HUES6 (cell line): ENCODE data around the gene SPART.

Experiments used
- H3K27ac ChIP-seq: 2 replicates; pipeline ENCODE4 v1.7.0; 2013; ENCODE audit warnings: low read depth, mild to moderate bottlenecking, low read length, inconsistent platforms
- H3K27me3 ChIP-seq: 2 replicates; pipeline ENCODE4 v1.6.1; 2013; ENCODE audit warnings: low read length; ENCODE audit not compliant: control insufficient read depth, insufficient read depth
- H3K36me3 ChIP-seq: 2 replicates; pipeline ENCODE4 v1.6.1; 2013; ENCODE audit warnings: low read length; ENCODE audit not compliant: control insufficient read depth, insufficient read depth
- H3K4me1 ChIP-seq: 2 replicates; pipeline ENCODE4 v1.6.1; 2013; ENCODE audit warnings: low read length; ENCODE audit not compliant: control insufficient read depth, insufficient read depth
- H3K4me3 ChIP-seq: 2 replicates; pipeline ENCODE4 v1.5.1; 2013; ENCODE audit warnings: low read depth, low read length
- H3K9ac ChIP-seq: one replicate; pipeline ENCODE4 v1.6.1; 2013; ENCODE audit warnings: mild to moderate bottlenecking, low read length
- H3K9me3 ChIP-seq: 2 replicates; pipeline ENCODE4 v1.6.1; 2013; ENCODE audit warnings: low read depth, low read length; ENCODE audit not compliant: control insufficient read depth, insufficient read depth

SPART gene

GRCh38 chr13:36286006-36286405 lies 60.2 kb downstream of the SPART start:
- H3K4me3 ChIP-seq, result no peak overlapping the region
- H3K36me3 ChIP-seq, result peaks cover 67% of the 10 kb centered on the region
- H3K9me3 ChIP-seq, result peaks cover 29% of the 10 kb centered on the region
- H3K27me3 ChIP-seq, result no peaks in the 10 kb centered on the region
- H3K4me1 ChIP-seq, result peaks cover 18% of the 10 kb centered on the region
- no peak overlapping the region for H3K27ac ChIP-seq
- H3K9ac ChIP-seq, result no peak overlapping the region

- no peak overlapping the region for H3K27ac ChIP-seq
- H3K4me3 ChIP-seq, result no peak overlapping the region
- no peaks in the 10 kb centered on the region for H3K27me3 ChIP-seq
- peaks cover 18% of the 10 kb centered on the region for H3K4me1 ChIP-seq
- H3K36me3 ChIP-seq, result peaks cover 67% of the 10 kb centered on the region
- no peak overlapping the region for H3K9ac ChIP-seq
- H3K9me3 ChIP-seq, result peaks cover 4% of the 10 kb centered on the region; the same call in 1 of the 2 replicates
These were observed 63.3 kb downstream of the SPART start for GRCh38 chr13:36282821-36283432.

- H3K9me3 ChIP-seq, result no peaks in the 10 kb centered on the region
- no peak overlapping the region for H3K9ac ChIP-seq
- no peaks in the 10 kb centered on the region for H3K4me1 ChIP-seq
- peaks cover 48% of the 10 kb centered on the region for H3K36me3 ChIP-seq
- H3K27me3 ChIP-seq, result no peaks in the 10 kb centered on the region
- no peak overlapping the region for H3K4me3 ChIP-seq
- no peak overlapping the region for H3K27ac ChIP-seq
These were observed 70.8 kb downstream of the SPART start for GRCh38 chr13:36275190-36276002.

GRCh38 chr13:36273431-36273830 lies 72.8 kb downstream of the SPART start:
- no peak overlapping the region for H3K4me3 ChIP-seq
- no peak overlapping the region for H3K27ac ChIP-seq
- H3K9ac ChIP-seq, result no peak overlapping the region
- no peaks in the 10 kb centered on the region for H3K27me3 ChIP-seq
- peaks cover 32% of the 10 kb centered on the region for H3K36me3 ChIP-seq
- no peaks in the 10 kb centered on the region for H3K9me3 ChIP-seq
- no peaks in the 10 kb centered on the region for H3K4me1 ChIP-seq

- no peak overlapping the region for H3K27ac ChIP-seq
- no peaks in the 10 kb centered on the region for H3K9me3 ChIP-seq
- peaks cover 20% of the 10 kb centered on the region for H3K36me3 ChIP-seq
- H3K4me3 ChIP-seq, result no peak overlapping the region
- no peak overlapping the region for H3K9ac ChIP-seq
- H3K27me3 ChIP-seq, result no peaks in the 10 kb centered on the region
- peaks cover 14% of the 10 kb centered on the region for H3K4me1 ChIP-seq
These were observed 84.2 kb downstream of the SPART start for GRCh38 chr13:36261976-36262375.

GRCh38 chr13:36261011-36261410 lies 85.2 kb downstream of the SPART start:
- peaks cover 13% of the 10 kb centered on the region for H3K36me3 ChIP-seq
- no peaks in the 10 kb centered on the region for H3K27me3 ChIP-seq

GRCh38 chr13:36259361-36260137 lies 86.6 kb downstream of the SPART start:
- H3K4me3 ChIP-seq, result no peak overlapping the region
- H3K9me3 ChIP-seq, result no peaks in the 10 kb centered on the region
- no peak overlapping the region for H3K9ac ChIP-seq
- peaks cover 14% of the 10 kb centered on the region for H3K4me1 ChIP-seq
- no peaks in the 10 kb centered on the region for H3K27me3 ChIP-seq
- H3K27ac ChIP-seq, result no peak overlapping the region
- H3K36me3 ChIP-seq, result peaks cover 22% of the 10 kb centered on the region

More at GRCh38 chr13:36261011-36261410, 85.2 kb downstream of the SPART start:
- Histone ChIP-seq H3K9ac (no peak overlapping the region), H3K4me1 (peaks cover 14% of the 10 kb centered on the region), H3K9me3 (no peaks in the 10 kb centered on the region), H3K4me3 (no peak overlapping the region), H3K27ac (no peak overlapping the region)

- Histone ChIP-seq H3K4me3 (no peak overlapping the region), H3K27ac (no peak overlapping the region), H3K27me3 (no peaks in the 10 kb centered on the region), H3K9ac (no peak overlapping the region), H3K36me3 (peaks cover 23% of the 10 kb centered on the region), H3K4me1 (peaks cover 14% of the 10 kb centered on the region), H3K9me3 (no peaks in the 10 kb centered on the region)
These were observed 87.4 kb downstream of the SPART start for GRCh38 chr13:36258831-36259230.
